GM19239 (cell line): ENCODE measurements around the gene HOXD10.

Experiments
- DNase-seq: peaks from one replicate; pipeline ENCODE4 v3.0.0; 2011; ENCODE audit warnings: low spot score; ENCODE audit not compliant: insufficient read length
- FAIRE-seq: peaks from 2 replicates; lab custom pipeline; 2011; peaks lifted over from hg19 to GRCh38; lab: Jason Lieb, UNC

HOXD10 gene

DNA sequence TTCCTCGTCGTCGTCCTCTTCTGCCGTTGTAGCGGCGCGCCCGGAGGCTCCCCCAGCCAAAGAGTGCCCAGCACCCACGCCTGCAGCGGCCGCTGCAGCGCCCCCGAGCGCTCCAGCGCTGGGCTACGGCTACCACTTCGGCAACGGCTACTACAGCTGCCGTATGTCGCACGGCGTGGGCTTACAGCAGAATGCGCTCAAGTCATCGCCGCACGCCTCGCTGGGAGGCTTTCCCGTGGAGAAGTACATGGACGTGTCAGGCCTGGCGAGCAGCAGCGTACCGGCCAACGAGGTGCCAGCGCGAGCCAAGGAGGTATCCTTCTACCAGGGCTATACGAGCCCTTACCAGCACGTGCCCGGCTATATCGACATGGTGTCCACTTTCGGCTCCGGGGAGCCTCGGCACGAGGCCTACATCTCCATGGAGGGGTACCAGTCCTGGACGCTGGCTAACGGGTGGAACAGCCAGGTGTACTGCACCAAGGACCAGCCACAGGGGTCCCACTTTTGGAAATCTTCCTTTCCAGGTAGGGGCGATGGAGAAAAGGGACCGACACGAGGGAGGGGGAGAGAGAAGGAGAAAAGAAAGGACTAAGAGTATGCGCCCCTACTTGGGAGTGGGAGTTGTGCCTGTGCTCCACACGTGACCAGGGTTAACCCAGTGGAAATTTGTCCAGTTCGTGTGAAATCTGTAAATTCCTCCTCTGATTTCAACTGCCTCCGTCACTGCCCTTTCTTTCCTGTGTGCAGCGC is 23.3 kb upstream of the HOXD10 start:
- DNase-seq, result no peak
- no peak for FAIRE-seq

DNA sequence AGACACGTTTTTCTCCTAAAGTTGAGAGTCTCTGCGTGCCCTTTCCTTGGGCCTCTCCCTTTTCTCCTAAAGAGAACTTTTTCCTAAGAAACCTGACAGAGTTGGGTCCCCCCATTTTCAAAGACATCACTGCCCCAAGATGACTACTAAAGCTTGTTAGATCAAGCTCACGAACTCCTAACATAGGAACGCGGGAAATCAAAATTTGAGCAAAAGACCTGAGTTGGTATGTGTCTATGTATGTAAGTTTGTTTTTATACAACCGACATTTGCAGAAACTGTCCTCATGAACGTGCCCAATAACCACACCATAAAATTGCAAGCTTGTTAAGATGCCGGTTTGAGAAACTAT is 22.7 kb upstream of the HOXD10 start:
- DNase-seq, result no peak

DNA sequence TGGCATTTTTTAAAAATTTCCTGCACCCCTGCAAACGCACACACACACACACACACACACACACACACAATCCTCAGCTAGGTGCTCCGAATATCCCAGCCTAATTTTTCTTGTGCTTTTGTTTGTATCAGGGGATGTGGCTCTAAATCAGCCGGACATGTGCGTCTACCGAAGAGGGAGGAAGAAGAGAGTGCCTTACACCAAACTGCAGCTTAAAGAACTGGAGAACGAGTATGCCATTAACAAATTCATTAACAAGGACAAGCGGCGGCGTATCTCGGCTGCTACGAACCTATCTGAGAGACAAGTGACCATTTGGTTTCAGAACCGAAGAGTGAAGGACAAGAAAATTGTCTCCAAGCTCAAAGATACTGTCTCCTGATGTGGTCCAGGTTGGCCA is 22.2 kb upstream of the HOXD10 start:
- DNase-seq (no peak), FAIRE-seq (no peak)

More for the DNA sequence above, 22.7 kb upstream of the HOXD10 start:
- FAIRE-seq, result no peak

DNA sequence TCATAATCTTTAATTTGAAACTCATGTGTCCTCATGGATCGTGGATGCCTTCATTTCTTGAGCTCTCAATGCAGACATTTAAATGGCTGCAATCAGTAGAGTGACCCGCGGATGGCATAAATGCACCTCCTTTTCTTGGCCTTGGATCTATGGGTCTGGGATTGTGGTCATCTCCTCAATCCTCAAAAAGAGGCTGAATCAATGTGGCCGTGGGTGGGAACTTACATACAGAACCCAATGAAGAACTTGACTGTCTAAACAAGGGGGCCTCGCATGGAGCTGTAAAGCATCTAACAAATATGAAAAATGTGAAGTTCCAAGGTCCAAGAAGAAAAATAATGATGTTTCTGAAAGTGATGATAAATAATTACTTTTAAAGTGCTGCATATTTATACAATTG is 21.2 kb upstream of the HOXD10 start:
- DNase-seq (no peak), FAIRE-seq (no peak)

DNA sequence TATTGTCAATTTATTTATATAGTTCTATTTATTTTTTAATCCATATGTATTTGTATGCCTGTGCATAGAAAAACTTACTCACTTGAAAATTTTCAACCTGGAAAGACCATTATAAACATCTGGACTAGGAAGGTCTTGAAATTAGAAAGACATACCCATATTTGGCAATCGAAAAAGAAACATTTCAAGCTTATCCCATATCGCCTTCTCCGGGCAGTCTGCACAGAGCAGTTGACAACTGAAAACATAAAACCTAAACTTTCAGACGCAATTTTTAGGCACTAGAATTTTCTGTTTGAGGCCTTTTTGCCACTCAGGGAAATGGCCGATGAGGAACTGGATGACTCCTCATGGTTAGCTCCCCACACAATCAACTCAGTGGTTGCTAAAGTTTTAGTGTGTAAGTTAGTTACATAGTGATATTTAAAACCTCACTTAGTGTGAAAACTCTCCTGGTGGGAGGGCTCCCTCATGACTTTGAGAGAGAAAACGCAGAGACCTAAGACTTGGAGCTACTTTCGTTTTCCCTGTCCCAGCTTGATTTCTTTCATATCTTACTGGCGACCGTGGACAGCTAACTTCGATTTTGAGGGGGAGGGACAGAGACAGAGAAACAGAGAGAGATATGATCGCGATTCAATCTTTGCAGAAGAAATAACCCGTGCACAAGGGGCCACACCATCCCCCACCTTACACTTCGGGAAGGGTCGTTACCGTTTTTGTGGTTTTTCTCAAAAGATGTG is 20.2 kb upstream of the HOXD10 start:
- FAIRE-seq (peak; percentile 54), DNase-seq (no peak)

DNA sequence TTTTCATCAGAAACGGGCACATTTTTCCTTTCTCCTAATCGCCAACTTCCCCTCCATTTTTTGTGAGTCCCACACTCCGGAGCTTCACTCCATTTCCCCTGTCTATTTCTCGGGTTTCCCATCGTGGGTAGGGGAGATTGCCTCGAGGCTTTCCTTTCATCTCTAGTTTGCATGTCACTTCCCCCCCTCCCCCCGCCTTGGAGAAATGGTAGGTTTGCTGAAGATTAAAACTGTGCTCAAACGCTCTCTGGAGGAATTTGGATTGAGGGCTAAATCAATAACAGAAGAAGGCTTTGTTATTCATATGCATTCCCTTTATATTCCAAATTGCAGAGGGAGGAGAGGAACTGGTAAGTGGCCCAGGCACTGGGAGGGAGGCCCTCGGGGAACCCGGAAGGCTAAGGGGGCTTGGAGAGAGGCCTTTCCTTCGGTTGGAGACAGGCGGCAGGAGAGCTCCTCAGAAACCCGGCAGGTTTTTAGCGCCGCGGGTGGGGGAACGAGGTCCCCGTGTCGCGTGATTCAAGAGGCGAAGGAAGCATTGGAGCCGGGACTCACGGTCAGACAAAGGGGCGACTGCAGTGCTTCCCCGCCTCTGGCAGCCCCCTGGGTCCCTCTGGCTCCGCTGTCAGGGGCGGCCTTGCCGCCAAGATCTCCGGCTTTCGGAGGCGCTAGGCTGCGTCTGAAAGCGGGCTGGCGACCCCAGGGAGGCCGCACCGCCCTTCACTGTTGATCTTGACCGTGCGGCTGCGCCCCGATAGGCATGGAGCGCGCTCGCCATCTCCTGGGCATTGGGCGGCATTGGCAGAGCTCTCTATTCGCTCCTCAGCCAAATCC is 19.4 kb upstream of the HOXD10 start:
- DNase-seq (peak; percentile 83), FAIRE-seq (peak; percentile 68)

DNA sequence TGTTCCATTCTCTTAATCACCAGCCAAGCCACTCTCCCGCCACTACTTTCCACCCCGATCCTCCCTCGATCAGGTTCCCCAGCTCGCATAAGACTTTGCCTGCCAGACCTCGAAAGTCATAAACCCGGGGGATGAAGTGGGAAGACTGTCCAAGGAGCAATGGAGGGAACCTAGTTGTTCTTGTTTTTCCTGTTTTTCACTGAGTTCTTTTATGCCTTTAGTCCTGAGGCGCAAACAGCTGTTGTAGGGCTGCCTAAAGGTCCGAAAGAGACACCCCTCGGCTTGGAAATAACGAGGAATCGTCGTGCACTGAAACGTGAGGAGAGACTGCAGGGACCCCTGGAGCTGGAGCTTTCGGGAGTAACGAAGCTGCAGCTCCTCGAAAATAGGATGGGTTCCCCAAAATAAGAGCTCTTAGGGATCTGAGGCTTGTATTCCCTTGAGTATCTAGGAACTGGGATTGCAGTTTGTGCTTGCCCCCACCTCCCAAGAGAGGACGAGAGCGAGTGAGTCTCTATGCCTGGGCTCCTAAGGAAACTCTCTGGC is 18.7 kb upstream of the HOXD10 start:
- FAIRE-seq (no peak), DNase-seq (no peak)

DNA sequence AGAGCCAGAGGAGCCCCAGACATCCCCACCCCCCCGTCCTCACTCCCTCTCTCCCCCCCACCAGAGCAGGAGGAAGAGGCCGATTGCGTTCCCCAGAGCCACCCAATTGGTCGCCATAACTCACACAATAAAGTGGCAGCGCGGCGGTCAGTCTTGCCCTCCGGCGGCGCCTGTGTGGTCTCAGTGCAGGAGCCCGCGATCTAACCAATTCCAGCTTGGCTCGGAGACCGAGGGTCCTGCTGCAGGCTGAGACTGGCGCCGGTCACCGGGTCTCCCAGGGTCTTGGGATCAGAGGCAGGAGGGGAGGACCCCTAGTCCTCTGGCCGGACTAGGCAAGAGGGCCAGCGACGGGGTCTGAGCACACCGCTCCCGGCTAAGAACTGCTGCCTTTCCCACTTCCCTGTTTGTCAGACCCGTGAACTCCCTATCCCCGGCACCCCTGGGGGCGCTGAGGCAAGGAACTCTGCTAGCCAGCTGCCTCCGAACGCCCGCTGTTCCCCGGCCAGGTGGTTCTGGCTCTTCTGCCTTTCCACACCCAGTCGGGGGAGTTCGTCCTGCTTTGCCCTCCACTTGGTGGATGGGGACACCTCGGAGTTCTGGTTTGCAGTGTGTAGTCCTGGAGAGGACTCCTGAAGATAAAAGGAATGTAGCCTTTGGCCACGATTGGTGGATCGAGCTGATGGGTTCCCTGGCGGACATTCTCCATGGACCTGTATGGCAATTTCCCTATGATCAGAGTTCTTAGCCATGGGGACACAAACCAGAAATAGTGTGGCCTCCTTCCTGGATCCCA is 18.0 kb upstream of the HOXD10 start:
- DNase-seq (no peak), FAIRE-seq (no peak)

DNA sequence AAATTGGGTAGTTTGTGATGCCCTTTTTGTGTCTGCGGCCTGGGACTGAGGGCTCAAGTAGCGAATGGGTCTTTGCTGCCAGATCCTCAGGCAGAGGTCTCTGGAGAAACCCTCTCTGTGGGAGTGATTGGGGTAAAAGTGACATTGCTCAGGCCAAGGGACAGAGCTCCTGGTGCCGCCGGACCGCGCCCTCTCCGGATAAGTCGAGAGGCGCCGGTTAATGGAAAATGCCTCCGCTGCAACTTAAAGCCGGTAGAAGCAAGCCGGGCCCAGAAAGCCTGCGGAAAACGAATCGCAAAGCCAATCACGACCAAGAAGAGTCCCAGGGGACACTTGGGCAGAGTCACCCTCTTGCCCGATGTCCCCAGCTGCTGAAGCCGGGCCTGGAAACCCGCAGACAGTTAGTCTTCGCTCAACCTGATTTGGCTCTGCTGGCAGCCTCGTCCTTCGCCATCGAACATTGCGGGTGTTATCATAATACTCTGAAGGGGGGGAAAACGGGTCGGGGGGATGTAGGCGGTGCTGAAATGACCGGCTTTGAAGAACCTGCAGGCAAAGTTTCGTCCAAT is 17.3 kb upstream of the HOXD10 start:
- FAIRE-seq, result no peak

DNA sequence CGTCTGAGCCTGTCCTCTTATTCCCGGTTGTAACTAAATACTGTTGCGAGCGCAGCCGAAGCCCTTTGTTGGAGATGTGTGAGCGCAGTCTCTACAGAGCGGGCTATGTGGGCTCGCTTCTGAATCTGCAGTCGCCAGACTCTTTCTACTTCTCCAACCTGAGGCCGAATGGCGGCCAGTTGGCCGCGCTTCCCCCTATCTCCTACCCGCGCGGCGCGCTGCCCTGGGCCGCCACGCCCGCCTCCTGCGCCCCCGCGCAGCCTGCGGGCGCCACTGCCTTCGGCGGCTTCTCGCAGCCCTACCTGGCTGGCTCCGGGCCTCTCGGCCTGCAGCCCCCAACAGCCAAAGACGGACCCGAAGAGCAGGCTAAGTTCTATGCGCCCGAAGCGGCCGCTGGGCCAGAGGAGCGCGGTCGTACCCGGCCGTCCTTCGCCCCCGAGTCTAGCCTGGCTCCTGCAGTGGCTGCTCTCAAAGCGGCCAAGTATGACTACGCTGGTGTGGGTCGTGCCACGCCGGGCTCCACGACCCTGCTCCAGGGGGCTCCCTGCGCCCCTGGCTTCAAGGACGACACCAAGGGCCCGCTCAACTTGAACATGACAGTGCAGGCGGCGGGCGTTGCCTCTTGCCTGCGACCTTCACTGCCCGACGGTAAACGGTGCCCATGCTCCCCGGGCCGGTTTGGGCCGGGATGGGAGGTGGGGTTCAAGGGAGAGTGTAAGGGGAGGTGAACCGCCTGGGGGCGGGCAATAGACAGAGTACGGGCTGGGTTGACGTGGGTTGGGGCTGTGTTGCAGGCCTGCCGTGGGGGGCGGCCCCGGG is 16.6 kb upstream of the HOXD10 start, which contains the start of gene HOXD12:
HOXD12 (plus strand) TSS at position 68 of the 819 bp plus-strand sequence; CDS start at position 75, 7 bp downstream.
- DNase-seq, result no peak

More for the DNA sequence above, 17.3 kb upstream of the HOXD10 start:
- DNase-seq, result no peak

DNA sequence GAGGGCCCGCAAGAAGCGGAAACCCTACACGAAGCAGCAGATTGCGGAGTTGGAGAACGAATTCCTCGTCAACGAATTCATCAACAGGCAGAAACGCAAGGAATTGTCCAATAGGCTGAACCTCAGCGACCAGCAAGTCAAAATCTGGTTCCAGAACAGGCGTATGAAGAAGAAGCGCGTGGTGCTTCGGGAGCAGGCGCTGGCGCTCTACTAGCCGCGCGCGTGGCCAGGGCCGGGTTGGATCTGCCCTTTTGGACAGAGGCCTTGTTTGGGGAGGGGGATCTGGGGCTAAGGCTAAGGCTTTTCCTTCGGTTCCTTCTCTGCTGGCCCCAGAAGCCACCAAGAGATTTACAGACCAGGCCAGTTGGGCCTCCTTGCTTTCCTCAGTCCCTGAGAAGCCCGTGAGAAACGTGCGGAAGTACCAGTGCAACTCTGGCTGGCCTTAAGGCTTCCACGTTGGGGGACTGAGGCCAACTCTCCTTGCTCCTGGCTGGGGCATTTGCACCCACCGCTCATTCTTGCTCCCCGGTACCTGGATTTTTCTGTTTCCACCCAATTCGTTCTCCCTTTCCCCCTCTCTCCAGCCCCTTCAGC is 15.9 kb upstream of the HOXD10 start:
- FAIRE-seq (no peak), DNase-seq (no peak)

More for the DNA sequence above, 16.6 kb upstream of the HOXD10 start, which contains the start of gene HOXD12:
- FAIRE-seq, result no peak

DNA sequence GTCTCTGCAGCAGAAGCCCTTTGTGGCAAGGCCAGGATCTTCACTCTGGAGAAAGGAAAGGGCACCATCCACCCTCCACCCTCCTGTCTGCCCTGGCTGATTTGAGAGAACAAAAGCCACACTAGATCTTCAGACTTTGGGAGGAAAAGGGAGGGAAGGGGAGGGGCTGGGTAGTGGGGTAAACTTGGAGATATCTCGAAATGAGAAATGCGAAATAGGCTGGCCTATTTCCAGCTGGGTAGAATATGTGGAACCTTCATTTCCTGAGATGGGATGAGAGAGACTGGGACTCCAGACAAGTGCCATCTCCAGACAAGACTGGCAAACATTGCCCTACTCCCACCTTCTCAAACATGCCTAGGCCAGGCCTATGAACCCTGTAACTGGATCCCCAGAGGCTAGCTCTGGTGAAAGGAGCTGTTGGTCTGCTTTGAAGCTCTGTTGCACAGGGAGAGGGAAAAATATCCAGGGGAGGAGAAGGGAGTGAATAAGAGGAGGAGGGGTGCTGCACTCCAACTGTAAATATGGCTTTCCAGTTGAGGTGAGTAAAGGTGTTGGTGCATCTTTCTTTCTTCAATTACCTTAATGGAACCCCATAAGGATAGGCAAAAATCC is 15.3 kb upstream of the HOXD10 start:
- no peak for DNase-seq
- no peak for FAIRE-seq

DNA sequence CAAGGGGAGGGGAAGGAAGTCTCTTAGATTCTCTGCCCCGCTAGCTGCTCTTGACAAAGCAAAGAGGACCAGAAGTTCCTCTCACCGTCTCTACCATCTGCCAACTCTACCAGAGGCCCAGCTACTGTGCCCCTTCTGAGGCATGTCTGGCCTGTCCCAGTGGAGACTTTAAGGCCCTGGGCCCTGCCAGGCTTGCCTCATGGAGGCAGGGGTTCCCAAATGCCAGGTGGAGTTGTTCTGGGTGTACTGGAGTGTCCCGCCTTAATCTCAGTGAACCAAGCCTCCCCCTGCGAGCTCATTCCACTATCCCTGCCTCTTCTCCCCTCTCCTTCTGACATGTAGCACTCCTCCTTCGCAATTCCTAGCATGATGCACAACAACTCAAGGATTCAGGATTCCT is 14.7 kb upstream of the HOXD10 start:
- FAIRE-seq (no peak), DNase-seq (no peak)

DNA sequence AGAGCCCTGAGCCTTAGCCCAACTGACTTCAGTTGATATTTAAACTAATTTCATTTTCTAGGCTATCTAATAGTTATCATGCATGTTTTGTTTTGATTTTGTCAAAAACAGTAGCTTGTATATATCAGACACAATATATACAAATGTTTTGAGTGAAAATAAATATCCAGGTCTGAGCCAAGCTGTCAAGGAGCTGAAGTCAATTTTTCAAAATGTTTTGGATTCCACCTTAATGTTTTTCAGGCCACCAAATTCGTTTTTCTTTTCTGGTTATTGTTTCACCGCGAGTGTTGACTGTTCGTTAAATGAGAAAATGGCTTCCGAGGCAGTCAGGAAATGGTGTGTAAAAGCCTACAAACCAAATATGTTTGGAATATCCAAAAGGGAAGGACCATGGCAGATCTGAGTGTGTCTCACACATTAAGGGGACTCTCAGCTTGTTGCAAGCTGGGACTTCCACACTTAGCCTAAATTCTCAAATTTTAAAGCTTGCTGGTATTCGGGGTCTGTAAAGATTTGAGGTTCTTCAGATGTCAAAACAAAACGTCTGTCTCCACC is 14.2 kb upstream of the HOXD10 start:
- DNase-seq (no peak), FAIRE-seq (no peak)

DNA sequence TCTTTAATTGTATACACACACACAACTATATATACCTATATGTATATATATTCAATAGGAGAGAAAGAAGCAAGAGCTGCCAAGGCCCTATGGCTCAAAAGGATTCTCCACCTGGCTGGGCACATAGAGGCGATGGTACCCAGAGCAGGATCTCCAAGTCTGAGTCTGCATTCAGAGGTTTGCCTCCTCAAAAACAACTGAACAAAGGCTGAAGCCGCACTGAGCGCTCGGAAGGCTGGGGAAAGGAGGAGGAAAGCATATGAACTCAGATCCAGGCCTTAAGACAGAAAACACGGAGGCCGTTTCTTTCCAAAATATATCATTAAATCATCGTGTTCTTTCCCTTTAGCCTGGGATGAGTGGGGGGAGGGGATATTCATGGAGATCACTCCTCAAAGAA is 13.4 kb upstream of the HOXD10 start:
- no peak for DNase-seq
- FAIRE-seq, result no peak

DNA sequence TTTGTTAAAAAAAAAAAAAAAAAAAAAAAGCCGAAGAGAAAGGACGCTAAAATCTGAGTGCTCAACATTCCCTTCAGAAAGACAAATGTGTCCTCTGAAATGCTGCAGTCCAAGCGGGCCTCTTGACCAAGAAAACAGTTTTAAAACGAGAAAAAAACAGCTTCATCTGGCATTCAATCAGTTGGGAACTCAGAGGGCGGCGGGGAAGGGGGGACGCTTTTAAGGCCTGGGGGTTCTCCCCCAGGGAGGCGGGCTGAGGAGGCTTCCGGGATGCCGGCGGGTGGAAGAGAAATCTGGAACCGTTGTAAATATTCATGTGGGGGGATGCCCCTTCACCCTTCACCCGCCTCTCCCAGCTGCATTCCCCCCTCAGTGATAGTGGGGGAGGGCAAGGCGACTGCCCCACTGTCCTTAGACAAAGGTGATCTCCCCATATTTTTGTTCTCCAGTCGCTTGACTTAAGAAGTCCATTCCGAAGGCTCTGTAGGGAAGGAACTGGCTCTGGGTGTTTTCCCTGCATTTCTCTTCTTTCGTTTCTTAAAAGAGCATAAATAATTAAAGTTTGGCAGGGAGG is 12.7 kb upstream of the HOXD10 start:
- no peak for DNase-seq
- FAIRE-seq, result no peak
